HG03558 (cell line): ENCODE results near the gene IGFBP5.

Experiments used
- ATAC-seq: cut with Tn5 transposase; IDR thresholded peaks from one replicate; pipeline ENCODE4 v1.9.1; 2021; ENCODE audit warnings: moderate number of reproducible peaks; ENCODE audit not compliant: unreplicated experiment; ENCODE audit errors: extremely low read depth

IGFBP5 gene

DNA sequence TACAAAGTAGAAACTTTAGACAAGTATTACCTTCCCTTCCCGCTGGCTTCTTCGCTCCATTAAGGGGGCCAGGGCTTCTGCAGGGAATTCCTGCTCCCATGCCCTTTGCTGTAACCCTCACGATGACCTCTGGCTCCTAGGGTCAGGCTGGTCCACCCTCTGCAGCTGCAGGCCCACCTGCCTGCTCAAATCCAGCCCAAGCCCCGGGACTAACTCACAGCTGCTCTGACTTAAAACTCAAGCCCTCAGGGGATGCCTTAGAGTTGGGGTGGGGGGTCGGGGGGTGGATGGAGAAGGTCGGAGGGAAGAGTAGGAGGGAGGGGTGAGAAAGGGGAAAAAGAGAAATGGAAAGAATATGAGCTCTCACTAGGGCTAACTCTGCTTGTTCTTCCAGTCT lies 4.9 kb downstream of the IGFBP5 start:
- ATAC-seq, result no peak

DNA sequence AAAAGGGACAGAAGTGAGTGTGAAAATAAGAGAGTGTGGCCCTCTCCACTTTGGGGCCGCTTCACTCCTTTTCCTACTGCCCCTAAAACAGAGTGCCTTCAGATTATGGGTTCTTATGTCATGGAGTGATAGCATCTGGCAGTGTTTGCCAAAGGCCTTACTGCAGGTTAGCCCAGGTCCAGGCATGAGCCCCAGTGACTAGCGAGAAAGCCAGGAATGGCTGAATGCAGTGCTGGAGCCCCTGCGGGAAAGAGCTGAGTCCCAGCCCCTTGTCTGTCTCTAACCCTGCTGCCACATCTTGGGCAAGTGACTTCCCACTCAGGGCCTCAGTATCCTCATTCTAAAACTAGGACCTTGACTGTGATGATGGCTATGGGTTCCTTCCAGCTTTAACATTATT lies 6.0 kb downstream of the IGFBP5 start:
- ATAC-seq, result no peak

GRCh38 chr2:216688731-216689340 lies 6.5 kb downstream of the IGFBP5 start:
- no peak for ATAC-seq

GRCh38 chr2:216687646-216688045 lies 7.7 kb downstream of the IGFBP5 start:
- no peak for ATAC-seq

GRCh38 chr2:216687111-216687510 lies 8.2 kb downstream of the IGFBP5 start:
- no peak for ATAC-seq

- ATAC-seq, result no peak
Measured at GRCh38 chr2:216685327-216685875, 9.9 kb downstream of the IGFBP5 start.

DNA sequence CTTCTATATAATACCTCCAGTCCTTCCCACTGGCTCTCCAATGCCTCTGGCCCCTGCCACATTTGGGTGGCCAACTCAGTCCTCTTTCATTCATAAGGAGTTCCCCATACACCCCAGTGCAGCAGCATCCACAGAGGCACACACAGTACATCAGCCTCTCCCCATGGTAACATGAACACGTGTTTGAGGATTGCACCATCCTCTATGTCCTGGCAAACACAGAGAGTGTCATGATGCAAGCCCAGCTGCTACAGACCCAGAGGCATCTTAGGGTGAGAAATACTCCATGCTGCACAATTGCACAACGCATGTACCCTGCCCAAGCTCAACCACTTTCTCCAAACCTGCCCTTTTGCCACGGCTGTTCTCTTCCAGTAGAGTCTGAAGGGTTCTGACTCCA lies 11.5 kb downstream of the IGFBP5 start:
- ATAC-seq, result no peak

DNA sequence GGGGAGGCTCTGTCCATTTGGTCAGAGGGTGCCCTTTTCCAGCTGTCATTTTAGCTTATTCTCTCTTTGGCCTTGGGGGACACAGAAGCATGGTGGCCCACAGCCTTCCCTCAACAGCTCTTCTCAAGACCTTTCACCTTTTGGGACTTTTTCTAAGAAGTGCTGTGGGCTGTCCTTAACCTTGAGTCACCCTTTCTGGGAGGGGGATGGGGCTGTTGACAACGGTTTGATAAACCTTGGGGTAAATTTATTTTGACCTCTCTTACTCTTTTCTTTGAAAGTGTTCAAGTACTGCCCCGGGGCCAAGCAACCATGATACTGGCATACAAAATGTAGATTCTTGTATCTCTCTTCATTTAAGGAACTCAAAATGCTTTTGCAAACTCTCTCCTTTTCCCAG lies 13.7 kb downstream of the IGFBP5 start:
- ATAC-seq, result no peak

- no peak for ATAC-seq
Measured at GRCh38 chr2:216680951-216681629, 14.3 kb downstream of the IGFBP5 start.

DNA sequence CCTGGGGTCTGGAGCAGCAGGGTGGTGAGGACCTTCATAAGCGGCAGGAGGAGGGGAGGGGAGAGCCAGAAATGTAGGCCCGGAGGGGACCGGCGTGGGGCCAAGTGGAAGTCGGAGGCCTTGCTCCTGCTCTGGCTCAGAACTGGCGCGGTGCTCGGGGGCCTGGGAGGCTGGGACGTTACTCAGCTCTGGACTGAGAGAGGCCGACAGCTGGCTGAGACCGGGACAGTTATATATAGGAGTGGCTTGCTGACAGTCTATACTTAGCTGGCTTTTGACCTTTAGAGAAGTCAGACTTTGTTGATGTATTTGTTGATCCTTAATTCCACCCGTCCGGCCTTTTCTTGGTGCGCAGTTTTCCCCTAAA lies 15.7 kb downstream of the IGFBP5 start:
- no peak for ATAC-seq

DNA sequence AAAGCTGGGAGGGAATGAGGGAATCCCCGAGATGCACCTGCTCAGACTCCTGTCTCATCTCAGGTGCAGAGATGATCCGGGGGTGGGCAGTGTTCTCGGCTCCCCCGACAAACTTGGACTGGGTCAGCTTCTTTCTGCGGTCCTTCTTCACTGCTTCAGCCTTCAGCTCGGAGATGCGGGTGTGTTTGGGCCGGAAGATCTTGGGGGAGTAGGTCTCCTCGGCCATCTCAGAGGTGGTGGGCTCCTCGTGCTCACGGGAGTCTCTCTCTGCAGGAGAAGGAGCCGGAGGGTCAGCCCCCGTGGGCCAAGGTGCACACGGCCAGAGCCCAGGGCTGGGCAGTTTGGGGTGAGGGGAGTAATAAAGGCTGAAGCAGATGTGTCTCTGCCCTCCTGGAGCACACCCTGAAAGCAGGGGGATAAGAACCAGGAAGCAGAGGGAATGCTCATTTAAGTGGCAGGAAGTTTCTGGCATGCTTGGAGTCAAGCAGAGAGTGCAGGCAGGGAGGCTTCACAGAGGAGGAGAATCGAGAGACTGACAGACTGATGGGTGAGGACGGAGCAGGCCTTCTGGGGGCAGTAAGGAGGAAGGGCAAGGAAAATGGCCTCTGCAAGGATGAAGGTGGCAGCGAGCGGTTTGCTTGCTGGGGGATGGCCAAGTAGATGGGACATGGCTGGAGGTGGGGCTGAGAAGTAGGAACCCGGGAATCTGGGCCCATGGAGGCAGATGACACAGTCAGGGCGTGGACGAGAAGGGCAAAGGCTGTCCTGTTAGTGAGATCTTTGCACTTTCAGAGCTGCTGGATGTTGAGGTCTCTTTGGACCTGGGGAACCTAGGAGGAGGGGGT lies 16.3 kb downstream of the IGFBP5 start:
- no peak for ATAC-seq

- ATAC-seq, result no peak
Measured at GRCh38 chr2:216678098-216678465, 17.3 kb downstream of the IGFBP5 start.

GRCh38 chr2:216677439-216678097 lies 17.8 kb downstream of the IGFBP5 start:
- no peak for ATAC-seq

DNA sequence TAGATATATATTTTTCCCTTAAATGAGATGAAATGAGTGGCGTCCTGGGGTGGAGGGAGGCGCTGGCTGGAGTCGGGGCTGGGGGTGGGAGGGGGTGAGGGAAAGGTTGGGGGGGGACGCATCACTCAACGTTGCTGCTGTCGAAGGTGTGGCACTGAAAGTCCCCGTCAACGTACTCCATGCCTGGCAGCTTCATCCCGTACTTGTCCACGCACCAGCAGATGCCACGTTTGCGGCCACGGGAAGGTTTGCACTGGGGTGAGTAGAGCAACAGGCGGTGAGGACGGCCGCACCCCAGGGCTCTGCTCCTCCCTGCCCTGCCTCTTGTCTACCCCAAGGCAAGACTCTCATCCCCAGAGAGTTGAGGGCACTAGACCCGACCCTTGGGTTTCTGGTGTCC lies 18.7 kb downstream of the IGFBP5 start:
- ATAC-seq, result no peak

GRCh38 chr2:216674376-216674775 lies 21.0 kb downstream of the IGFBP5 start:
- no peak for ATAC-seq

DNA sequence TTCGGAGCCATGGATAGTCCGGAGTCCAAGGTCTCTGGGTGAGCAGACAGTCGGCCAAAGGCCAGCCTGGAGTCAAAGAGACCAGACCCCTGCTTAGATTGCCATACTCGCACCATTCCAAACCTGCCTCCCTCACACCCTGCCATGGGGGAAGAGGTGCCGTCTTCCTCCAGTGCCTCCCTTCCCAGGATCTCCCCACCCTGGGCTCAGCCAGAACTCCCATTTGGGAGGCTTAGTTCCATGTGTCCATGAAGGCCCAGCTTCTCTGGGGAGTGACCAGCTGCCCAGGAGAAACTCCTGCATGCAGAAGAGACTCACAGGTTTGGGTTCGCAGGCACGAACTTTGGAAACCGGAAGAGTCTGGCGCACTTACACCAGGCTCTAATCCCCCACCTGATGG lies 21.7 kb downstream of the IGFBP5 start:
- no peak for ATAC-seq

GRCh38 chr2:216673021-216673420 lies 22.3 kb downstream of the IGFBP5 start:
- ATAC-seq, result no peak

- ATAC-seq, result no peak
Measured at GRCh38 chr2:216672466-216672865, 22.9 kb downstream of the IGFBP5 start.

- ATAC-seq, result no peak
Measured at GRCh38 chr2:216671791-216672343, 23.5 kb downstream of the IGFBP5 start.

- no peak for ATAC-seq
Measured at GRCh38 chr2:216671081-216671411, 24.3 kb downstream of the IGFBP5 start.
